Loucy (cell line): ENCODE data around the gene PLK4.
A peak's percentile ranks its signal among the peaks of the same experiment; 100 is the strongest.

Experiments
- H2AFZ ChIP-seq: fragments of 200-600 bp; sonication (generic); 2 replicates; pipeline ENCODE4 v1.6.0; 2016; ENCODE audit warnings: antibody characterized with exemption, mild to moderate bottlenecking, low read length, moderate library complexity
- H3F3A ChIP-seq: fragments of 200-600 bp; 2 replicates; pipeline ENCODE4 v1.6.0; 2016; ENCODE audit warnings: antibody characterized with exemption, low read depth, mild to moderate bottlenecking
- H3K27me3 ChIP-seq: fragments of 200-600 bp; sonication (generic); 2 replicates; pipeline ENCODE4 v1.6.1; 2014; ENCODE audit warnings: low read length, mild to moderate bottlenecking; ENCODE audit not compliant: insufficient read depth, poor library complexity, severe bottlenecking
- H3K36me3 ChIP-seq: fragments of 200-600 bp; sonication (generic); 2 replicates; pipeline ENCODE4 v1.6.1; 2016; ENCODE audit warnings: low read length; ENCODE audit not compliant: insufficient read depth
- H3K4me1 ChIP-seq: fragments of 200-600 bp; sonication (generic); 2 replicates; pipeline ENCODE4 v1.5.1; 2014; ENCODE audit warnings: low read length, mild to moderate bottlenecking; ENCODE audit not compliant: insufficient read depth, poor library complexity, severe bottlenecking
- H3K4me2 ChIP-seq: fragments of 200-600 bp; sonication (generic); 2 replicates; pipeline ENCODE4 v1.6.0; 2014; ENCODE audit warnings: antibody characterized with exemption, low read length, low read depth, mild to moderate bottlenecking; ENCODE audit not compliant: poor library complexity, severe bottlenecking
- H3K4me3 ChIP-seq: fragments of 200-600 bp; sonication (generic); 2 replicates; pipeline ENCODE4 v1.5.1; 2014; ENCODE audit warnings: low read length, mild to moderate bottlenecking, mixed read lengths; ENCODE audit not compliant: poor library complexity, severe bottlenecking
- H3K79me2 ChIP-seq: fragments of 200-600 bp; sonication (generic); 2 replicates; pipeline ENCODE4 v1.6.1; 2014; ENCODE audit warnings: low read length; ENCODE audit not compliant: insufficient read depth
- H3K9ac ChIP-seq: fragments of 200-600 bp; sonication (generic); 2 replicates; pipeline ENCODE4 v1.6.0; 2014; ENCODE audit warnings: mild to moderate bottlenecking, low read depth, low read length, moderate library complexity; ENCODE audit not compliant: poor library complexity, severe bottlenecking
- H3K9me2 ChIP-seq: fragments of 200-600 bp; sonication (generic); replicated peaks from 2 replicates; pipeline ENCODE4 v1.6.1; 2016; ENCODE audit warnings: low read depth, low read length, mixed read lengths
- H3K9me3 ChIP-seq: fragments of 200-600 bp; sonication (generic); 2 replicates; pipeline ENCODE4 v1.6.1; 2014; ENCODE audit warnings: mild to moderate bottlenecking, antibody characterized with exemption, low read length, low read depth; ENCODE audit not compliant: insufficient read depth
- H4K20me1 ChIP-seq: fragments of 200-600 bp; sonication (generic); 2 replicates; pipeline ENCODE4 v1.6.0; 2014; ENCODE audit warnings: antibody characterized with exemption, low read length, mild to moderate bottlenecking; ENCODE audit not compliant: insufficient read depth, poor library complexity, severe bottlenecking
- CTCF ChIP-seq: fragments of 200-600 bp; sonication (generic); conservative IDR thresholded peaks from 2 replicates; pipeline ENCODE4 v1.5.1; 2014; ENCODE audit warnings: mild to moderate bottlenecking, antibody characterized with exemption, low read length
- EZH2phosphoT487 ChIP-seq: fragments of 200-600 bp; IDR thresholded peaks from 2 replicates; pipeline ENCODE4 v1.6.1; 2018; ENCODE audit warnings: antibody characterized with exemption, mild to moderate bottlenecking, moderate library complexity, borderline replicate concordance

Gene PLK4

DNA sequence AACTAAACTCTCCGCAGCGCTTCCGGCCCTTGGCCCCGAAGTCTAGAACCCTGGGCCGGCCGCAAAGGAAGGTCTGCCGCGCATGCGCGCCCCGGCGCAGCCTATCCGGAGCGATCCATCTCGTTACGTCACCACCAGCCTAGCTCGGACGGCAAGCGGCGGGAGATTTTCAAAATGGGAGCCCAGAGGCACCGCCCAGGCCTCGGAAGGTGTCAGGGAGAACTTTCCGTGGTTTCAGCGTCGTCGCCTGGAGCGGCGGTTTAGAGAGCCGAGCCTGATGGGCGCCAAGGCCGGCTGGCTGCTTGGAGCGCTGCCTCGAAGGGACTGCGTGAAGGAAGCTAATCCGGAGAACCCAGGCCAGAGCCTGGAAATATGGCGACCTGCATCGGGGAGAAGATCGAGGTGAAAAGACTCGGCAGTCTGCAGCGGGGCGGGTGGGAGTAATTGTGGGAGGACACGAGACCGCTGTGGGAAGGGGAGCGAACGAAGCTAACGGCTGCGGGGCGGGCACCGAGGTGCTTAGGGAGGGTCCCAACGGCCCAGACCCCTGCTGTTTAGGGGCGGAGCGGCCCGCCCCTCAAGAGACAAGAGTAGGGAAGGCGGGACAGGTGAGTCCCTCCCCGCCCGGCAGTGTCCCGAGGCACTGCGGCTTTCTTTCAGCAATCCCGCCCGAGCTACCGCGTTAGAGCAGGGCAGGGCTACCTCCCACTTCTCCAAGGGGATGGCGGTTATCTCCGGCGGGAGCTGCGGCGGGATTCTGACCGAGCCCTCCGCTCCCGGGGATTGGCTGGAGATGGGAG lies at the start of gene PLK4:
Gene PLK4 (plus strand): TSS at position 131 of the 800 bp plus-strand sequence. CDS start 242 bp downstream, at position 373.
- TF ChIP-seq EZH2phosphoT487: no peak
- no peak for TF ChIP-seq CTCF

GRCh38 chr4:127832585-127832984 lies 48.1 kb upstream of the PLK4 start:
- H3F3A ChIP-seq: no peaks in the 10 kb centered on the region
- H3K27me3 ChIP-seq: no peaks in the 10 kb centered on the region
- H4K20me1 ChIP-seq: no peaks in the 10 kb centered on the region
- no peaks in the 10 kb centered on the region for H3K79me2 ChIP-seq
- no peak overlapping the region for H2AFZ ChIP-seq
- no peaks in the 10 kb centered on the region for H3K4me1 ChIP-seq
- TF ChIP-seq EZH2phosphoT487: no peak
- no peak for TF ChIP-seq CTCF
- H3K9me2 ChIP-seq: no peaks in the 10 kb centered on the region
- no peak overlapping the region for H3K4me2 ChIP-seq
- H3K9ac ChIP-seq: no peak overlapping the region
- H3K4me3 ChIP-seq: no peak overlapping the region
- H3K9me3 ChIP-seq: no peaks in the 10 kb centered on the region
- no peaks in the 10 kb centered on the region for H3K36me3 ChIP-seq

More for the DNA sequence above, at the start of gene PLK4:
- H3K4me3 ChIP-seq: peak within 1 kb of the TSS; percentile 86
- H3K79me2 ChIP-seq: peaks cover 68% of the 10 kb centered on the region
- no peaks in the 10 kb centered on the region for H3K9me3 ChIP-seq
- H3K9ac ChIP-seq: peak within 1 kb of the TSS; percentile 90
- H4K20me1 ChIP-seq: peaks cover 28% of the 10 kb centered on the region
- H3K4me1 ChIP-seq: peaks cover 50% of the 10 kb centered on the region
- H2AFZ ChIP-seq: peak within 1 kb of the TSS; percentile 96
- H3K9me2 ChIP-seq: no peaks in the 10 kb centered on the region
- H3F3A ChIP-seq: no peaks in the 10 kb centered on the region
- peak within 1 kb of the TSS; percentile 99 for H3K4me2 ChIP-seq
- H3K27me3 ChIP-seq: no peaks in the 10 kb centered on the region
- peaks cover 6% of the 10 kb centered on the region for H3K36me3 ChIP-seq

DNA sequence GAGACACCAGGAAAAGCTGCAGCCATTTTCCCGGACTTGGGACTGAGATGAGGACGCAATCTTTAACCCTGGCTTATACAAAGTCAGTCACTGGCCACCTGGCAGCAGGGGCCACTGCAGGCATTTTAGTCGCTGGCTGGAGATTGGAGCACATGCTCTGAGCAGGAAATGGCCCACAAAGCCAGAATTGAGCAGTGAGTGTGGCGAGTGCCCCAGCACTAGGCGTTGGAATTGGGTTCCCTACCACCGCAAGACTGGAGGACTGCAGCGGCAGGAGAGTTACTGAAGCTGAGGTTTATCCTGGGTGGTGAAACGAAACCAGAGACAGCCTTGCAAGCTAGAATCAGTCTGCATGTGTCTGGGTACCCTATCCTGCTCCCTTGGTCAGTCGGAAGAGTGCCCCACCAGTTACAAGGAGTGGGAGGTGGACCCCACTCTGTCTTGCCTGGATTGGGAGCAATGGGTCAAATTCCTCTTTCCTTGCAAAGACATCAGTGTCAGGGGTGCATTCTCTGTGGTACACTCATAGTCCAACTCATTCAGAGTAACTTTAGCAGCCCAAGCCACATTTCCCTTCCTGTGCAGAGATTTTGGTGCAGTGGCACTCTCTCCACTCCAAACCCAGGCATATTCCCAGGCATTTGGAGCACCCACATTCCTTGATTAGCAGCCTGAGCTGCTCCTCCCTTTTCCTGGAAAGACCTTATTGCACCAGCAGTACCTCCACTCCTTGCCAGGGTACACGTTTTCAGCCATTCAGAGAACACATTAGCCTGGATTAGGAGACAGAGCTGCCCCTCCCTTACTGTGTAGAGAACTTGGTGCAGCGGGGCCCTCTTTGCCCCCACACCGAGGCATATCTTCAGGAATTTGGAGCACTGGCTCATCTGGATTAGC lies 36.7 kb upstream of the PLK4 start:
- TF ChIP-seq CTCF: no peak
- TF ChIP-seq EZH2phosphoT487: no peak

More for the DNA sequence above, 36.7 kb upstream of the PLK4 start:
- H3K4me1 ChIP-seq: no peaks in the 10 kb centered on the region
- H3K4me2 ChIP-seq: no peak overlapping the region
- H3K79me2 ChIP-seq: no peaks in the 10 kb centered on the region
- no peak overlapping the region for H3K4me3 ChIP-seq
- no peak overlapping the region for H2AFZ ChIP-seq
- no peaks in the 10 kb centered on the region for H4K20me1 ChIP-seq
- H3K9me3 ChIP-seq: no peaks in the 10 kb centered on the region
- H3K36me3 ChIP-seq: no peaks in the 10 kb centered on the region
- H3K27me3 ChIP-seq: no peaks in the 10 kb centered on the region
- no peaks in the 10 kb centered on the region for H3K9me2 ChIP-seq
- H3F3A ChIP-seq: no peaks in the 10 kb centered on the region
- H3K9ac ChIP-seq: no peak overlapping the region
